Fibroblast of lung (primary cell): ENCODE data around the gene SLC8A3.

Source experiments
- CTCF ChIP-seq, 2 donors: IDR thresholded peaks in 1 of 2; conservative IDR thresholded peaks in 1 of 2; 1 replicate in 1 of 2; 2 replicates in 1 of 2; pipeline ENCODE4 v1.5.1; 2011 to 2012; ENCODE audit warnings: low read length in 2 of 2, control low read depth in 1 of 2, inconsistent platforms in 1 of 2, low read depth in 1 of 2, mild to moderate bottlenecking in 1 of 2
- EZH2 ChIP-seq: IDR thresholded peaks from 2 replicates; pipeline ENCODE4 v1.5.1; 2012; ENCODE audit warnings: low read length, control low read depth, mild to moderate bottlenecking; ENCODE audit errors: missing control alignments

GRCh38 chr14:70047598-70048312 is 141.0 kb downstream of the SLC8A3 start:
- TF ChIP-seq CTCF (conservative IDR thresholded peaks at IDR 0.05 in 1 of 2, IDR thresholded peaks at IDR 0.05 in 1 of 2; ENCODE audit: low read depth in 1 of 2, low read length in 2 of 2) (no peak), EZH2 (no peak)
